ENCODE data around the gene KCNJ15. TPM values are rescaled to one million over a fixed set of nuclear protein-coding genes. Genes with fewer than 3 reads are reported as not detected.

KCNJ15 gene
- polyA plus RNA-seq, 1 donor from 2014 or later: not detected

- H3K9me3 ChIP-seq (ENCODE audit: low read length): no peaks in the 10 kb centered on the region
- no peaks in the 10 kb centered on the region for H3K79me2 ChIP-seq (replicated peaks; ENCODE audit: insufficient read depth, low read length)
- H3K4me3 ChIP-seq (ENCODE audit: low read length): no peak overlapping the region
- no peak overlapping the region for H2AFZ ChIP-seq (ENCODE audit: low read depth, low read length)
- H3K9me2 ChIP-seq (ENCODE audit: insufficient read depth, low read length): no peaks in the 10 kb centered on the region
- H3F3A ChIP-seq (ENCODE audit: insufficient read depth, low read length, poor library complexity, severe bottlenecking): no peaks in the 10 kb centered on the region
- H3K27ac ChIP-seq (ENCODE audit: low read length): no peak overlapping the region
- H4K20me1 ChIP-seq (ENCODE audit: insufficient read depth): no peaks in the 10 kb centered on the region
- H3K27me3 ChIP-seq (ENCODE audit: insufficient read depth, low read depth, low read length): no peaks in the 10 kb centered on the region
- TF ChIP-seq, protein P1, sequence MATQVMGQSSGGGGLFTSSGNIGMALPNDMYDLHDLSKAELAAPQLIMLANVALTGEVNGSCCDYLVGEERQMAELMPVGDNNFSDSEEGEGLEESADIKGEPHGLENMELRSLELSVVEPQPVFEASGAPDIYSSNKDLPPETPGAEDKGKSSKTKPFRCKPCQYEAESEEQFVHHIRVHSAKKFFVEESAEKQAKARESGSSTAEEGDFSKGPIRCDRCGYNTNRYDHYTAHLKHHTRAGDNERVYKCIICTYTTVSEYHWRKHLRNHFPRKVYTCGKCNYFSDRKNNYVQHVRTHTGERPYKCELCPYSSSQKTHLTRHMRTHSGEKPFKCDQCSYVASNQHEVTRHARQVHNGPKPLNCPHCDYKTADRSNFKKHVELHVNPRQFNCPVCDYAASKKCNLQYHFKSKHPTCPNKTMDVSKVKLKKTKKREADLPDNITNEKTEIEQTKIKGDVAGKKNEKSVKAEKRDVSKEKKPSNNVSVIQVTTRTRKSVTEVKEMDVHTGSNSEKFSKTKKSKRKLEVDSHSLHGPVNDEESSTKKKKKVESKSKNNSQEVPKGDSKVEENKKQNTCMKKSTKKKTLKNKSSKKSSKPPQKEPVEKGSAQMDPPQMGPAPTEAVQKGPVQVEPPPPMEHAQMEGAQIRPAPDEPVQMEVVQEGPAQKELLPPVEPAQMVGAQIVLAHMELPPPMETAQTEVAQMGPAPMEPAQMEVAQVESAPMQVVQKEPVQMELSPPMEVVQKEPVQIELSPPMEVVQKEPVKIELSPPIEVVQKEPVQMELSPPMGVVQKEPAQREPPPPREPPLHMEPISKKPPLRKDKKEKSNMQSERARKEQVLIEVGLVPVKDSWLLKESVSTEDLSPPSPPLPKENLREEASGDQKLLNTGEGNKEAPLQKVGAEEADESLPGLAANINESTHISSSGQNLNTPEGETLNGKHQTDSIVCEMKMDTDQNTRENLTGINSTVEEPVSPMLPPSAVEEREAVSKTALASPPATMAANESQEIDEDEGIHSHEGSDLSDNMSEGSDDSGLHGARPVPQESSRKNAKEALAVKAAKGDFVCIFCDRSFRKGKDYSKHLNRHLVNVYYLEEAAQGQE (IDR thresholded peaks at IDR 0.05; ENCODE audit: borderline replicate concordance): no peak
- peak; percentile 59 for TF ChIP-seq POLR2AphosphoS5 (IDR thresholded peaks at IDR 0.05)
- no peaks in the 10 kb centered on the region for H3K36me3 ChIP-seq (ENCODE audit: insufficient read depth, low read length)
- H3K9ac ChIP-seq (ENCODE audit: low read length): no peak overlapping the region
- no peak overlapping the region for H3K4me2 ChIP-seq (ENCODE audit: low read length)
These were observed 7.8 kb downstream of the KCNJ15 start for GRCh38 chr21:38264571-38264970.

DNA sequence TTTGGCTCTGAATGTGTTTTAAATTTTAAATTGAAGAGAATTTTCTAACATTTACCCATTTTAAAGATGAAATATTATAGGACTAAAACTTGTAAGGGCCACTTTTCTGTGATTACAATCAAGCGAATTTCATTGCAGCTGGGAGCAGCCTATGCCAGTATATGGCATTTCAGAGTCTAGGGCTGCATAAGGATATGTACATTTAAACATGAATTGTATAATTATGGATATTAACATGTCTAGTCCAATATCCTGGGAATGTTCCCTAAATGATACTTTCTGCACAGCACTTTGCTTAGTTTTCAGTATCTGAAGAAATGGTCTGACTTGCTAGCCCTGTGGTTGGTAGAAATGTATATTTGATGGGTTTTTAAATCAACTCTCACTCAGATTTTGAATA, 8.4 kb downstream of the KCNJ15 start:
- no peak overlapping the region for H3K4me3 ChIP-seq (ENCODE audit: low read length)
- no peak overlapping the region for H2AFZ ChIP-seq (ENCODE audit: low read depth, low read length)

More for the DNA sequence above, 8.4 kb downstream of the KCNJ15 start:
- no peak for TF ChIP-seq EZH2 (IDR thresholded peaks at IDR 0.05; ENCODE audit: borderline replicate concordance, insufficient read depth, low read length, poor library complexity, severe bottlenecking)
- TF ChIP-seq TAF1 (IDR thresholded peaks at IDR 0.05; ENCODE audit: low read depth): no peak
- no peak for TF ChIP-seq RAD21 (conservative IDR thresholded peaks at IDR 0.05)
- TF ChIP-seq, protein P2, sequence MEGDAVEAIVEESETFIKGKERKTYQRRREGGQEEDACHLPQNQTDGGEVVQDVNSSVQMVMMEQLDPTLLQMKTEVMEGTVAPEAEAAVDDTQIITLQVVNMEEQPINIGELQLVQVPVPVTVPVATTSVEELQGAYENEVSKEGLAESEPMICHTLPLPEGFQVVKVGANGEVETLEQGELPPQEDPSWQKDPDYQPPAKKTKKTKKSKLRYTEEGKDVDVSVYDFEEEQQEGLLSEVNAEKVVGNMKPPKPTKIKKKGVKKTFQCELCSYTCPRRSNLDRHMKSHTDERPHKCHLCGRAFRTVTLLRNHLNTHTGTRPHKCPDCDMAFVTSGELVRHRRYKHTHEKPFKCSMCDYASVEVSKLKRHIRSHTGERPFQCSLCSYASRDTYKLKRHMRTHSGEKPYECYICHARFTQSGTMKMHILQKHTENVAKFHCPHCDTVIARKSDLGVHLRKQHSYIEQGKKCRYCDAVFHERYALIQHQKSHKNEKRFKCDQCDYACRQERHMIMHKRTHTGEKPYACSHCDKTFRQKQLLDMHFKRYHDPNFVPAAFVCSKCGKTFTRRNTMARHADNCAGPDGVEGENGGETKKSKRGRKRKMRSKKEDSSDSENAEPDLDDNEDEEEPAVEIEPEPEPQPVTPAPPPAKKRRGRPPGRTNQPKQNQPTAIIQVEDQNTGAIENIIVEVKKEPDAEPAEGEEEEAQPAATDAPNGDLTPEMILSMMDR (IDR thresholded peaks at IDR 0.05; ENCODE audit: poor library complexity, severe bottlenecking): no peak
- no peak for TF ChIP-seq POLR2AphosphoS5 (IDR thresholded peaks at IDR 0.05)
- no peak for TF ChIP-seq EP300 (conservative IDR thresholded peaks at IDR 0.05; ENCODE audit: poor library complexity, severe bottlenecking)
- TF ChIP-seq, protein P1 (IDR thresholded peaks at IDR 0.05; ENCODE audit: borderline replicate concordance): no peak
- TF ChIP-seq MXI1 (conservative IDR thresholded peaks at IDR 0.05; ENCODE audit: poor library complexity, severe bottlenecking): no peak
- TF ChIP-seq SMC3 (conservative IDR thresholded peaks at IDR 0.05; ENCODE audit: poor library complexity): no peak
- Histone ChIP-seq H3K79me2 (replicated peaks; ENCODE audit: insufficient read depth, low read length) (no peaks in the 10 kb centered on the region), H3F3A (ENCODE audit: insufficient read depth, low read length, poor library complexity, severe bottlenecking) (no peaks in the 10 kb centered on the region), H3K9ac (ENCODE audit: low read length) (no peak overlapping the region), H3K36me3 (ENCODE audit: insufficient read depth, low read length) (no peaks in the 10 kb centered on the region), H3K9me3 (ENCODE audit: low read length) (no peaks in the 10 kb centered on the region), H3K9me2 (ENCODE audit: insufficient read depth, low read length) (no peaks in the 10 kb centered on the region), H4K20me1 (ENCODE audit: insufficient read depth) (no peaks in the 10 kb centered on the region), H3K4me2 (ENCODE audit: low read length) (no peak overlapping the region), H3K27me3 (ENCODE audit: insufficient read depth, low read depth, low read length) (no peaks in the 10 kb centered on the region), H3K27ac (ENCODE audit: low read length) (no peak overlapping the region)
